LoVo (cell line): ENCODE results near the gene PTPRG.

Experiments used
- DNase-seq: peaks from one replicate; pipeline ENCODE4 v3.0.0-alpha.2; 2016; ENCODE audit warnings: low spot score

Gene PTPRG

GRCh38 chr3:62154457-62155148 lies 593.2 kb downstream of the PTPRG start:
- DNase-seq: no peak

- no peak for DNase-seq
These were observed 597.8 kb downstream of the PTPRG start for GRCh38 chr3:62159056-62159708.

- DNase-seq: no peak
These were observed 598.3 kb downstream of the PTPRG start for GRCh38 chr3:62159709-62160092.

- no peak for DNase-seq
These were observed 600.0 kb downstream of the PTPRG start for GRCh38 chr3:62161371-62161770.

GRCh38 chr3:62164196-62164595 lies 602.8 kb downstream of the PTPRG start:
- no peak for DNase-seq

GRCh38 chr3:62164746-62165145 lies 603.4 kb downstream of the PTPRG start:
- no peak for DNase-seq

- no peak for DNase-seq
These were observed 606.3 kb downstream of the PTPRG start for GRCh38 chr3:62167566-62168262.

- no peak for DNase-seq
These were observed 607.0 kb downstream of the PTPRG start for GRCh38 chr3:62168356-62168755.

- no peak for DNase-seq
These were observed 608.7 kb downstream of the PTPRG start for GRCh38 chr3:62169906-62170660.

GRCh38 chr3:62171789-62172188 lies 610.4 kb downstream of the PTPRG start:
- no peak for DNase-seq

GRCh38 chr3:62172199-62172598 lies 610.8 kb downstream of the PTPRG start:
- DNase-seq: no peak

GRCh38 chr3:62173939-62174515 lies 612.7 kb downstream of the PTPRG start:
- DNase-seq: no peak

- no peak for DNase-seq
These were observed 613.8 kb downstream of the PTPRG start for GRCh38 chr3:62175161-62175560.

GRCh38 chr3:62178032-62178431 lies 616.7 kb downstream of the PTPRG start:
- no peak for DNase-seq

GRCh38 chr3:62178739-62179600 lies 617.6 kb downstream of the PTPRG start:
- no peak for DNase-seq

- DNase-seq: no peak
These were observed 619.1 kb downstream of the PTPRG start for GRCh38 chr3:62180514-62180913.

GRCh38 chr3:62183087-62183486 lies 621.7 kb downstream of the PTPRG start:
- no peak for DNase-seq

- DNase-seq: no peak
These were observed 622.6 kb downstream of the PTPRG start for GRCh38 chr3:62183969-62184368.

GRCh38 chr3:62184559-62184958 lies 623.2 kb downstream of the PTPRG start:
- no peak for DNase-seq

GRCh38 chr3:62187022-62187431 lies 625.7 kb downstream of the PTPRG start:
- peak; percentile 11 for DNase-seq

GRCh38 chr3:62188681-62189375 lies 627.5 kb downstream of the PTPRG start:
- DNase-seq: peak; percentile 75
